Spinal cord (tissue), 10 donors: ENCODE data around the gene TBX10. TPM values are rescaled to one million over a fixed set of nuclear protein-coding genes. Genes with fewer than 3 reads are reported as not detected.

Source experiments
- DNase-seq, 6 donors: peaks; one replicate each; pipeline versions ENCODE4 v3.0.0 to v3.0.0-alpha.2; 2013 to 2015; ENCODE audit warnings: low spot score in 6 of 6, low read depth in 4 of 6
- H3K27ac ChIP-seq: one replicate; pipeline ENCODE4 v1.5.1; 2013; ENCODE audit warnings: low read depth, low read length, control low read depth
- H3K27me3 ChIP-seq: one replicate; pipeline ENCODE4 v1.6.1; 2013; ENCODE audit warnings: low read length; ENCODE audit not compliant: control insufficient read depth, insufficient read depth
- H3K36me3 ChIP-seq: one replicate; pipeline ENCODE4 v1.6.1; 2013; ENCODE audit warnings: low read length; ENCODE audit not compliant: control insufficient read depth, insufficient read depth
- H3K4me1 ChIP-seq: one replicate; pipeline ENCODE4 v1.6.1; 2013; ENCODE audit warnings: low read length; ENCODE audit not compliant: control insufficient read depth, insufficient read depth
- H3K4me3 ChIP-seq: one replicate; pipeline ENCODE4 v1.5.1; 2013; ENCODE audit warnings: low read depth, low read length, control low read depth
- H3K9me3 ChIP-seq: one replicate; pipeline ENCODE4 v1.6.1; 2013; ENCODE audit warnings: low read length; ENCODE audit not compliant: control insufficient read depth, insufficient read depth
- WGBS: methylation state at CpG from one replicate; pipeline ENCODE4 v1.1.5; 2013; ENCODE audit warnings: missing lambda C conversion rate; ENCODE audit not compliant: insufficient coverage; 5-methylcytosine and 5-hydroxymethylcytosine counted together
- polyA plus RNA-seq, 2 donors: library from polyadenylated mRNA; unstranded; fragments of 120-200 nt; gene quantifications; one replicate each; pipeline ENCODE4 v1.2.1, GENCODE V29; 2013; ENCODE audit not compliant: insufficient read length in 2 of 2
- total RNA-seq, 2 donors: library from RNA; depleted of rRNA in 1 of 2; stranded (reverse); fragments of 120-200 nt in 1 of 2; fragments of >200 nt in 1 of 2; gene quantifications; one replicate each; pipeline versions ENCODE4 v1.2.3 to v1.2.4, GENCODE V29; 2013 to 2014
- donor health status: healthy.

Gene TBX10
- total and polyA plus RNA-seq, 4 donors: not detected

DNA sequence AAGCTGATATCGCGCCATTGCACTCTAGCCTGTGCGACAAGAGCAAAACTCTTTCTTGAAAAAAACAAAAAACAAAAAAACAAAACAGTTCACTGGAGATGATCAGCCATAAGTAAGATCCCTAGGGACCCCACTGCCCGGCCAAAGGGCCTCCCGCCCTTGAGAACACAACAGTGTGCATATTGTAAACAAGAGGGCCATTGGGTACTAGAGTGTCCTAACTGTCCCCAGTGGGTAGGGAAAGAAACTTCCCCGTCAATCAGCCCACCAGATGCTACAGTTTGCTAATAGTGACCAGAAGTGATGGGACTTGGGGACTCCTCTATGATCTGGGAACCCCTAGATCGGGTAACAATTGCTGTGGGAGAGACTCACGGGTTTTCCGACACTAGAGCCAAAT lies 14.7 kb upstream of the TBX10 start:
- H3K36me3 ChIP-seq: no peaks in the 10 kb centered on the region
- H3K4me1 ChIP-seq: peaks cover 5% of the 10 kb centered on the region
- no peaks in the 10 kb centered on the region for H3K9me3 ChIP-seq
- no peak overlapping the region for H3K4me3 ChIP-seq
- no peak for DNase-seq
- no peak overlapping the region for H3K27ac ChIP-seq
- no peaks in the 10 kb centered on the region for H3K27me3 ChIP-seq
- 79% methylated on average over 8 of the region's 9 CpGs for WGBS

DNA sequence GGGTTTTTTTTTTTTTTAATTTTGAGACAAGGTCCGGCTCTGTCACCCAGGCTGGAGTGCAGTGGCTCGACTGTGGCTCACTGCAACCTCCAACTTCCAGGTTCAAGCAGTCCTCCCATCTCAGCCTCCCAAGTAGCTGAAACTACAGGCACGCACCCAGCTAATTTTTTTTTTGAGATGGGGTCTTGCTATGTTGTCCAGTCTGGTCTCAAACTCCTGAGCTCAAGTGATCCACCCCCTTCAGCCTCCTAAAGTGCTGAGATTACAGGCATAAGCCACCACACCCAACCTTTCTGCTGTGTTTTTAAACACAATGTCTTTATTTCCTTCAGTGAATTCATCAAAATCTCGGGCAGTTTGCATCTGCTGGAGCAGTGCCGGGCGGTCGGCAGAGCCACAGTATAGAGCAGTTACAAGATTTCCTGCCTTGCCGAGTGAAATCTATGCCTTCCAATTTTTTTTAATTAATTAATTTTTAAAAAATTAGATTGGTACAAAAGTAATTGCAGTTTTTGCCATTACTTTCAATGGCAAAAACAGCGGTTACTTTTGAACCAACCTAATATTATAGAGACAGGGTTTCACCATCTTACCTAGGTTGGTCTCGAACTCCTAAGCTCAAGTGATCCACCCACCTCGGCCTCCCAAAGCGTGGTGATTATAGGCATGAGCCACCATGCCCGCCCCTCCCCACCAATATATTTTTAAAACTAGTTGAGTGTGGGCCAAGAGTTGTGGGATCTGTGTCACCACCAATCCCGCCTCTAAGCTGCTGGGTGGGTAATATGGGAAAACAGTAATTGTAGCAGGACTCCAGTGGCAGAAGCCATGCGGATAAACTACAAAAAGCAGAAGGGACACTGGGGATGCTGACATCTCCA lies 13.6 kb upstream of the TBX10 start:
- no peaks in the 10 kb centered on the region for H3K36me3 ChIP-seq

GRCh38 chr11:67651976-67652781 lies 12.6 kb upstream of the TBX10 start:
- Histone ChIP-seq H3K4me1 (peaks cover 12% of the 10 kb centered on the region), H3K27ac (no peak overlapping the region), H3K27me3 (no peaks in the 10 kb centered on the region), H3K9me3 (no peaks in the 10 kb centered on the region), H3K36me3 (no peaks in the 10 kb centered on the region), H3K4me3 (no peak overlapping the region)
- peak in 3 of 6 donors; percentile 10 to 87 (median 39) for DNase-seq
- no CpG with 5 or more reads among the region's 13 CpGs for WGBS

More for the DNA sequence above, 13.6 kb upstream of the TBX10 start:
- DNase-seq: no peak
- Histone ChIP-seq H3K27me3 (no peaks in the 10 kb centered on the region), H3K4me3 (no peak overlapping the region), H3K9me3 (no peaks in the 10 kb centered on the region), H3K27ac (no peak overlapping the region), H3K4me1 (peaks cover 12% of the 10 kb centered on the region)
- WGBS: 100% methylated on average over 2 of the region's 15 CpGs

GRCh38 chr11:67649634-67650510 lies 10.3 kb upstream of the TBX10 start:
- H3K27me3 ChIP-seq: no peaks in the 10 kb centered on the region
- 79% methylated on average over 21 of the region's 22 CpGs for WGBS
- H3K4me1 ChIP-seq: peaks cover 12% of the 10 kb centered on the region
- no peaks in the 10 kb centered on the region for H3K36me3 ChIP-seq
- DNase-seq: peak in 1 of 6 donors; percentile 34
- no peak overlapping the region for H3K27ac ChIP-seq
- H3K9me3 ChIP-seq: no peaks in the 10 kb centered on the region
- no peak overlapping the region for H3K4me3 ChIP-seq

GRCh38 chr11:67648796-67649613 lies 9.4 kb upstream of the TBX10 start:
- no peak overlapping the region for H3K27ac ChIP-seq
- H3K36me3 ChIP-seq: no peaks in the 10 kb centered on the region
- H3K4me3 ChIP-seq: no peak overlapping the region
- H3K27me3 ChIP-seq: no peaks in the 10 kb centered on the region
- H3K9me3 ChIP-seq: no peaks in the 10 kb centered on the region
- WGBS: 77% methylated on average over 10 of the region's 12 CpGs
- H3K4me1 ChIP-seq: peaks cover 12% of the 10 kb centered on the region
- no peak for DNase-seq

DNA sequence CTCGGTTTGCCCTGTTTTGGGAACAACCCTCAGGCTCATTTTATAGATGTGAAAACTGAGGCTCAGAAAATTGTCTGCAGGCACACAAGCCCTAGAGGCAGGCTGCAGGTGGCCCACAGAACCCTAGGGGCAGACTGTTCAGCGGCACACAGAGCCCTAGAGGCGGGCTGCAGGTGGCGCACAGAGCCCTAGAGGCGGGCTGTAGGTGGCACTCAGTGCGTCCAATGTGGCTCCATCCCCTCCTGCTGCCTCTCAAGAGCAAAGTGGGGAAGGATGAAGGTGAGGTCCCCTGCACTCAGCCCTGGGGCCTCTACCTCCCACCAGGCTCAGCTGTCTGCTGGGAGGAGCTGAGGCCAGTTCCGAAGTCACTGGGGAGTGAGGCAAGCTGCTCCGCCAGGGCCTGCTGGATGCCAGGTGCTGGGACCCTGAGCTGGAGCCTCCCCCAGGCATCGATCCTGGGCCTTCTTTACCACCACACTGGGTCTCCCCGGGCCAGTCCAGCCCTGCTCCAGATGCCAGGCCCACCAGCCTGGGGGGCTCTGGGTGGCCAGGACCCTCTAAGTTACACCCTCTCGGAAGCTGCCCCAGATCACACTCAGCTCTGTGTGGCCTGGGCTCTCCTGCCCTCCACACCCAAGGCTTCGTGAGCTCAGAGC lies 8.7 kb upstream of the TBX10 start:
- 70% methylated on average over 8 of the region's 12 CpGs for WGBS
- Histone ChIP-seq H3K27ac (no peak overlapping the region), H3K4me1 (peaks cover 12% of the 10 kb centered on the region), H3K9me3 (no peaks in the 10 kb centered on the region), H3K4me3 (no peak overlapping the region), H3K27me3 (no peaks in the 10 kb centered on the region), H3K36me3 (no peaks in the 10 kb centered on the region)
- no peak for DNase-seq

GRCh38 chr11:67647471-67647870 lies 7.9 kb upstream of the TBX10 start:
- WGBS: 75% methylated on average over 14 of the region's 15 CpGs
- no peak for DNase-seq
- Histone ChIP-seq H3K4me3 (no peak overlapping the region), H3K36me3 (no peaks in the 10 kb centered on the region), H3K27ac (no peak overlapping the region), H3K27me3 (no peaks in the 10 kb centered on the region), H3K9me3 (no peaks in the 10 kb centered on the region), H3K4me1 (peaks cover 12% of the 10 kb centered on the region)

DNA sequence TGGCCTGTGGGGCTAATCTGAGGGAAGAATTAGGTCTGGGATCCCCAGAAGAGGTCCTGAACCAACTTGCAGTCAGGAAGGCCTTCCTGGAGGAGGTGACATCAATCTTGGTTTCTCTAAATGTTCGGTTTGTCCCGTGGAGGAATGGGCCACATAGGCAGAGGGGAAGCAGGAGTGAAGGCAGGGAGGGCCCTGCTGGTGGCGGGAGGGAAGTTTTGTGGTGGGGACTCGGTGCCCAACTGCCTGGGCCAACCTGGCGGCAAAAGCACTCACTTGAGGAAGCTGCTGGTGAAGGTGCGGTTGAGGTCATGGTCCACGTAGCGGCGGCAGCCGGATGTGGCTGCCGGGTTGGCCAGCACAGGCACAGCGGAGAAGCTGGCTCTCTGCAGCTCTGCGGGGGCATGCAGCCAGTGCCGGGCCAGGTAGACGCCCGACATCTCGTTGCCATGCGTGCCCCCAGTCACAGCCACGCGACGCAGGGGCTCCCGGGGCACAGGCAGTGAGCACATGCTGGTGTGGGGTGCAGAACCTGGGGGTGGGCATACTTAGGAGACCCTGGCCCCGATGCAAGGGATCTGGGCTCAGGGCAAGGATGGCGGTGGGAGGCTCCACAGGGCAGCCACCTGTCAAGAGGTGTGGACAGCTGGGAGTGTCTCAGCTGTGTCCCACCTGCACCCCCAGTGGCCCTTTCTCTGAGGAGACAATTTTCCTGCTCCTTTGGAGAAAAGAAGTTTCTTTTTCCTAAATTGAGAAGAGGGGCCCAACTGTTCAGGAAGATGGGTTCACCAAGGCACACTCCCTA lies 7.2 kb upstream of the TBX10 start:
- H3K4me1 ChIP-seq: peaks cover 12% of the 10 kb centered on the region
- H3K9me3 ChIP-seq: no peaks in the 10 kb centered on the region
- H3K27me3 ChIP-seq: no peaks in the 10 kb centered on the region
- H3K36me3 ChIP-seq: no peaks in the 10 kb centered on the region
- 82% methylated on average over 24 of the region's 24 CpGs for WGBS
- H3K27ac ChIP-seq: no peak overlapping the region
- no peak overlapping the region for H3K4me3 ChIP-seq
- no peak for DNase-seq
